ENCODE results near the gene SPECC1.

The SPECC1 gene

GRCh38 chr17:20040216-20040615 lies 31.1 kb downstream of the SPECC1 start:
- Histone ChIP-seq H3K14ac (ENCODE audit: low read length) (no peak overlapping the region), H4K91ac (ENCODE audit: low read depth, low read length) (no peak overlapping the region), H3K23ac (ENCODE audit: low read length) (no peak overlapping the region), H3K79me2 (ENCODE audit: control insufficient read depth, insufficient read depth, low read length, poor library complexity) (no peaks in the 10 kb centered on the region), H2BK5ac (ENCODE audit: low read depth, low read length, poor library complexity) (no peak overlapping the region), H3K9me3 (ENCODE audit: insufficient read depth, low read depth, low read length) (no peaks in the 10 kb centered on the region), H2AK5ac (ENCODE audit: low read length) (no peak overlapping the region), H3K9ac (ENCODE audit: low read length) (no peak overlapping the region), H3K4ac (ENCODE audit: low read depth, low read length) (no peak overlapping the region), H3K18ac (ENCODE audit: low read length) (no peak overlapping the region), H3K4me3 (ENCODE audit: low read depth, low read length) (no peak overlapping the region), H3K27me3 (ENCODE audit: insufficient read depth, low read length) (no peaks in the 10 kb centered on the region), H2BK12ac (ENCODE audit: low read length) (no peak overlapping the region), H2AFZ (ENCODE audit: insufficient read depth, low read length, poor library complexity) (no peak overlapping the region), H3K4me1 (ENCODE audit: control insufficient read depth in 1 of 2, insufficient read depth in 2 of 2, low read length in 2 of 2) (no peaks in the 10 kb centered on the region), H3K79me1 (ENCODE audit: low read length) (no peaks in the 10 kb centered on the region), H2BK120ac (ENCODE audit: insufficient read depth, low read length, poor library complexity) (no peak overlapping the region), H3K27ac (ENCODE audit: low read depth, low read length) (no peak overlapping the region), H3K4me2 (ENCODE audit: low read length) (no peak overlapping the region), H4K12ac (ENCODE audit: low read depth, low read length) (no peak overlapping the region), H4K8ac (ENCODE audit: low read depth, low read length) (no peak overlapping the region), H3K36me3 (ENCODE audit: control insufficient read depth in 1 of 2, insufficient read depth in 2 of 2, low read length in 2 of 2) (no peaks in the 10 kb centered on the region)
- DNase-seq = no peak

DNA sequence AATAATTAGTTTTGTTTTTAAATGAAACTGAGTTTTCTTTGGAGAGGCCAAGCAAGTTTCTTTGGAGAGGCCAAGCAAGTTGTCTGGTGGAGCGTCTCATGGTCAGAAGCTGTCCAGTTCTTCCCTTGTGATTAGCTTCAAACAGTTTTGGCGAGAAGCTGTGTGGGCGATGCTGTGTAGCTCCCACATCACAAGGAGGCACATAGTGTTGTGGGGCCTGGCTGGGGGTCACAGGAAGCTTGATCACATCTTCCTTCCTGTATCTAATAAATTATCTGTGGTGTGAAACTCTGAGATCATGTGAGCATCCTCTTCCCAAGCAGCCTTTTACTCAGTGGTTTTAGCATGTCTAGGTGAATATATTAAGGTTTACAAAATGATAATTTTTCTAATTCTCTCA lies 33.9 kb downstream of the SPECC1 start:
- Histone ChIP-seq H4K12ac (ENCODE audit: low read depth, low read length) (no peak overlapping the region), H2BK5ac (ENCODE audit: low read depth, low read length, poor library complexity) (no peak overlapping the region), H3K9ac (ENCODE audit: low read length) (no peak overlapping the region), H2AK5ac (ENCODE audit: low read length) (no peak overlapping the region), H3K18ac (ENCODE audit: low read length) (no peak overlapping the region), H2BK12ac (ENCODE audit: low read length) (no peak overlapping the region), H4K91ac (ENCODE audit: low read depth, low read length) (no peak overlapping the region), H3K79me1 (ENCODE audit: low read length) (no peaks in the 10 kb centered on the region), H3K4ac (ENCODE audit: low read depth, low read length) (no peak overlapping the region), H3K9me3 (ENCODE audit: insufficient read depth, low read depth, low read length) (no peaks in the 10 kb centered on the region), H3K4me3 (ENCODE audit: low read depth, low read length) (no peak overlapping the region), H3K79me2 (ENCODE audit: control insufficient read depth, insufficient read depth, low read length, poor library complexity) (no peaks in the 10 kb centered on the region), H2BK120ac (ENCODE audit: insufficient read depth, low read length, poor library complexity) (no peak overlapping the region), H4K8ac (ENCODE audit: low read depth, low read length) (no peak overlapping the region), H3K23ac (ENCODE audit: low read length) (no peak overlapping the region), H3K4me2 (ENCODE audit: low read length) (no peak overlapping the region), H3K14ac (ENCODE audit: low read length) (no peak overlapping the region), H2AFZ (ENCODE audit: insufficient read depth, low read length, poor library complexity) (no peak overlapping the region), H3K27ac (ENCODE audit: low read depth, low read length) (no peak overlapping the region), H3K36me3 (ENCODE audit: control insufficient read depth in 1 of 2, insufficient read depth in 2 of 2, low read length in 2 of 2) (no peaks in the 10 kb centered on the region), H3K4me1 (ENCODE audit: control insufficient read depth in 1 of 2, insufficient read depth in 2 of 2, low read length in 2 of 2) (no peaks in the 10 kb centered on the region), H3K27me3 (ENCODE audit: insufficient read depth, low read length) (no peaks in the 10 kb centered on the region)
- no peak for DNase-seq
- no CpG with 5 or more reads among the region's 3 CpGs for WGBS (ENCODE audit: extremely low coverage, insufficient coverage, insufficient read length)

DNA sequence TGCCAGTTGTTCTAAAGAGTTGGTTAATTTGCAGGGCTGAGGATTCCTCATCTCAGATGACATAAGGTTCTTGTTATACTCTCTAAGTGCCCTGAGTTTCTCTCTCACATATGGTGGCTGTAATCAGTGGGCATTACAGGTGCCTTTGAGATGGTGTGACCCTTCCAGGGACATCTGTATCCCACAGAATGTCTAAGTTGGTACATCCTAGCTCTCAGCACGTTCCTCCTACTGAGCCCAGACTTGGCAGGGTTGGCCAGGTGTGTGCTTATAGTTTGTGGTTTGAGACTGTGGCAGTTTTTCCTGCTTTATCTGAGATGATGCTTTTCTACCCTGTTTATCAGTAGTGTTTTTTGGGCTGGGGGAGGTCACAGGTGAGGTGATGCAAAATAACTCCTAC lies 36.3 kb downstream of the SPECC1 start:
- Histone ChIP-seq H2BK5ac (ENCODE audit: low read depth, low read length, poor library complexity) (no peak overlapping the region), H3K27ac (ENCODE audit: low read depth, low read length) (no peak overlapping the region), H3K9ac (ENCODE audit: low read length) (no peak overlapping the region), H3K4ac (ENCODE audit: low read depth, low read length) (no peak overlapping the region), H2AK5ac (ENCODE audit: low read length) (no peak overlapping the region), H2BK120ac (ENCODE audit: insufficient read depth, low read length, poor library complexity) (no peak overlapping the region), H4K8ac (ENCODE audit: low read depth, low read length) (no peak overlapping the region), H3K36me3 (ENCODE audit: control insufficient read depth in 1 of 2, insufficient read depth in 2 of 2, low read length in 2 of 2) (no peaks in the 10 kb centered on the region), H3K18ac (ENCODE audit: low read length) (no peak overlapping the region), H3K4me3 (ENCODE audit: low read depth, low read length) (no peak overlapping the region), H3K79me2 (ENCODE audit: control insufficient read depth, insufficient read depth, low read length, poor library complexity) (no peaks in the 10 kb centered on the region), H3K79me1 (ENCODE audit: low read length) (no peaks in the 10 kb centered on the region), H3K27me3 (ENCODE audit: insufficient read depth, low read length) (no peaks in the 10 kb centered on the region), H3K23ac (ENCODE audit: low read length) (no peak overlapping the region), H2BK12ac (ENCODE audit: low read length) (no peak overlapping the region), H3K14ac (ENCODE audit: low read length) (no peak overlapping the region), H4K91ac (ENCODE audit: low read depth, low read length) (no peak overlapping the region), H3K4me1 (ENCODE audit: control insufficient read depth in 1 of 2, insufficient read depth in 2 of 2, low read length in 2 of 2) (no peaks in the 10 kb centered on the region), H2AFZ (ENCODE audit: insufficient read depth, low read length, poor library complexity) (no peak overlapping the region), H3K4me2 (ENCODE audit: low read length) (no peak overlapping the region), H4K12ac (ENCODE audit: low read depth, low read length) (no peak overlapping the region), H3K9me3 (ENCODE audit: insufficient read depth, low read depth, low read length) (no peaks in the 10 kb centered on the region)
- WGBS (ENCODE audit: extremely low coverage, insufficient coverage, insufficient read length) = no CpG with 5 or more reads among the region's 1 CpG
- DNase-seq = no peak

DNA sequence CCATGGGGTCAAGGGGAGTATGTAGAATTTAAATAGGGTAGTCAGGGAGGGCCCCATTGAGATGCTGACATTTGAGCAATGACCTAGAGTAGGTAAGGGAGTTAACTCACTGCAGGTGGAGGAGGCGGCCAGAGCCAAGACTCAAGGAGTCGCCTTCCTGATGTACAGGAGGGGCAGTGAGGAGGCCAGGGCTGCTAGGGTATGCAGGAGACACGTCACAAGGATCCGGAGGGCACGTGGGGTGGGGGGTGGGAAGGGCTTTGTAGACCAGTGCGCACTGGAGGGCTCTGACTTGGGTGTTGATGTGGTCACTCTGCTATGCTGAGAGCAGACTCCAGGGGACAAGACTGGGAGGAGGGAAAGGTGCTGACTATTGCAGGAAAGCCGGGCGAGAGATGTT lies 37.5 kb downstream of the SPECC1 start:
- Histone ChIP-seq H2AK5ac (ENCODE audit: low read length) (no peak overlapping the region), H4K12ac (ENCODE audit: low read depth, low read length) (no peak overlapping the region), H3K23ac (ENCODE audit: low read length) (no peak overlapping the region), H3K9ac (ENCODE audit: low read length) (no peak overlapping the region), H3K27me3 (ENCODE audit: insufficient read depth, low read length) (no peaks in the 10 kb centered on the region), H3K4me1 (ENCODE audit: control insufficient read depth in 1 of 2, insufficient read depth in 2 of 2, low read length in 2 of 2) (no peaks in the 10 kb centered on the region), H3K36me3 (ENCODE audit: control insufficient read depth in 1 of 2, insufficient read depth in 2 of 2, low read length in 2 of 2) (no peaks in the 10 kb centered on the region), H3K27ac (ENCODE audit: low read depth, low read length) (no peak overlapping the region), H3K79me2 (ENCODE audit: control insufficient read depth, insufficient read depth, low read length, poor library complexity) (no peaks in the 10 kb centered on the region), H3K4ac (ENCODE audit: low read depth, low read length) (no peak overlapping the region), H2BK120ac (ENCODE audit: insufficient read depth, low read length, poor library complexity) (no peak overlapping the region), H2BK5ac (ENCODE audit: low read depth, low read length, poor library complexity) (no peak overlapping the region), H2AFZ (ENCODE audit: insufficient read depth, low read length, poor library complexity) (no peak overlapping the region), H3K79me1 (ENCODE audit: low read length) (no peaks in the 10 kb centered on the region), H3K9me3 (ENCODE audit: insufficient read depth, low read depth, low read length) (no peaks in the 10 kb centered on the region), H3K4me3 (ENCODE audit: low read depth, low read length) (no peak overlapping the region), H3K4me2 (ENCODE audit: low read length) (no peak overlapping the region), H3K14ac (ENCODE audit: low read length) (no peak overlapping the region), H4K8ac (ENCODE audit: low read depth, low read length) (no peak overlapping the region), H4K91ac (ENCODE audit: low read depth, low read length) (no peak overlapping the region), H3K18ac (ENCODE audit: low read length) (no peak overlapping the region), H2BK12ac (ENCODE audit: low read length) (no peak overlapping the region)
- DNase-seq = no peak
- WGBS (ENCODE audit: extremely low coverage, insufficient coverage, insufficient read length) = no CpG with 5 or more reads among the region's 8 CpGs

DNA sequence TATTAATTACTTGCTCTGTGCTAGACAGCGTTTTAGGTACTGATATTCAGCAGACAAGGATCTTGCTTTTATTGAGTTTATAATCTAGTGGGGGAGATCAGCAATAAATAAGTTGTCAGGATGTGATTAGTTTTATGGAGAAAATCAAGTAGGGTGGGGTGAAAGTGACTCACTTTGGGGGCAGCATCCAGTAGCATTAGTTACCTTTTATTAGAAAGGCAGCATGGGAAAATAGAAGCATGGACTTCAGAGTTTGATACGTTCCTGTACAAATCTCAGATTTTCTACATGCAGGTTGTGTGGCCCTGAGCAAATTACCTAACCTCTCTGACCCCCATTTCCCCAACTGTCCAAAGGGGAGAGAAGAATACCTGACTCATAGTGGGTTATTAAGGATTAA lies 42.5 kb downstream of the SPECC1 start:
- Histone ChIP-seq H3K4me1 (ENCODE audit: control insufficient read depth in 1 of 2, insufficient read depth in 2 of 2, low read length in 2 of 2) (no peaks in the 10 kb centered on the region), H2BK120ac (ENCODE audit: insufficient read depth, low read length, poor library complexity) (no peak overlapping the region), H2AK5ac (ENCODE audit: low read length) (no peak overlapping the region), H2AFZ (ENCODE audit: insufficient read depth, low read length, poor library complexity) (no peak overlapping the region), H3K18ac (ENCODE audit: low read length) (no peak overlapping the region), H4K12ac (ENCODE audit: low read depth, low read length) (no peak overlapping the region), H2BK12ac (ENCODE audit: low read length) (no peak overlapping the region), H4K91ac (ENCODE audit: low read depth, low read length) (no peak overlapping the region), H3K79me1 (ENCODE audit: low read length) (no peaks in the 10 kb centered on the region), H3K27ac (ENCODE audit: low read depth, low read length) (no peak overlapping the region), H3K4me2 (ENCODE audit: low read length) (no peak overlapping the region), H3K27me3 (ENCODE audit: insufficient read depth, low read length) (peaks cover 4% of the 10 kb centered on the region), H2BK5ac (ENCODE audit: low read depth, low read length, poor library complexity) (no peak overlapping the region), H3K36me3 (ENCODE audit: control insufficient read depth in 1 of 2, insufficient read depth in 2 of 2, low read length in 2 of 2) (no peaks in the 10 kb centered on the region), H3K23ac (ENCODE audit: low read length) (no peak overlapping the region), H3K79me2 (ENCODE audit: control insufficient read depth, insufficient read depth, low read length, poor library complexity) (no peaks in the 10 kb centered on the region), H3K4ac (ENCODE audit: low read depth, low read length) (no peak overlapping the region), H3K4me3 (ENCODE audit: low read depth, low read length) (no peak overlapping the region), H3K9ac (ENCODE audit: low read length) (no peak overlapping the region), H3K14ac (ENCODE audit: low read length) (no peak overlapping the region), H4K8ac (ENCODE audit: low read depth, low read length) (no peak overlapping the region), H3K9me3 (ENCODE audit: insufficient read depth, low read depth, low read length) (peaks cover 4% of the 10 kb centered on the region)
- no CpG with 5 or more reads among the region's 2 CpGs for WGBS (ENCODE audit: extremely low coverage, insufficient coverage, insufficient read length)
- DNase-seq = no peak

Measured in trophoblast cell (in vitro differentiated cells and primary cell).